PFSK-1 (cell line): Measurements from ENCODE around the gene SCGB2B2.

Experiments used
- FOXP2 ChIP-seq: optimal IDR thresholded peaks from 2 replicates; pipeline ENCODE3; 2011; ENCODE audit warnings: borderline replicate concordance, control low read depth, inconsistent platforms; ENCODE audit not compliant: insufficient read depth; ENCODE audit errors: extremely low read length, extremely low read depth
- POLR2AphosphoS5 ChIP-seq: IDR thresholded peaks from 2 replicates; pipeline ENCODE4 v1.6.1; 2012; ENCODE audit warnings: low read depth, mild to moderate bottlenecking, control low read depth, low read length, moderate library complexity
- SIN3A ChIP-seq: IDR thresholded peaks from 2 replicates; pipeline ENCODE4 v1.6.1; 2012; ENCODE audit warnings: mild to moderate bottlenecking, low read length, moderate library complexity, borderline replicate concordance; ENCODE audit not compliant: insufficient read depth
- TAF1 ChIP-seq: IDR thresholded peaks from 2 replicates; pipeline ENCODE4 v1.6.1; 2012; ENCODE audit warnings: low read length, control low read depth, borderline replicate concordance; ENCODE audit not compliant: insufficient read depth
- TF ChIP-seq, protein P1 (sequence below), 2 experiments: IDR thresholded peaks; 2 replicates each; pipeline versions ENCODE4 v1.6.1 to v1.8.0; 2011 to 2012; ENCODE audit warnings: low read depth in 2 of 2, low read length in 2 of 2, control low read depth in 1 of 2, inconsistent platforms in 1 of 2, mild to moderate bottlenecking in 1 of 2, moderate library complexity in 1 of 2; ENCODE audit not compliant: insufficient read depth in 1 of 2

Gene SCGB2B2

GRCh38 chr19:34666200-34666957, 10.6 kb downstream of the SCGB2B2 start:
- TF ChIP-seq TAF1, result no peak
- no peak for TF ChIP-seq POLR2AphosphoS5
- TF ChIP-seq, protein P1, sequence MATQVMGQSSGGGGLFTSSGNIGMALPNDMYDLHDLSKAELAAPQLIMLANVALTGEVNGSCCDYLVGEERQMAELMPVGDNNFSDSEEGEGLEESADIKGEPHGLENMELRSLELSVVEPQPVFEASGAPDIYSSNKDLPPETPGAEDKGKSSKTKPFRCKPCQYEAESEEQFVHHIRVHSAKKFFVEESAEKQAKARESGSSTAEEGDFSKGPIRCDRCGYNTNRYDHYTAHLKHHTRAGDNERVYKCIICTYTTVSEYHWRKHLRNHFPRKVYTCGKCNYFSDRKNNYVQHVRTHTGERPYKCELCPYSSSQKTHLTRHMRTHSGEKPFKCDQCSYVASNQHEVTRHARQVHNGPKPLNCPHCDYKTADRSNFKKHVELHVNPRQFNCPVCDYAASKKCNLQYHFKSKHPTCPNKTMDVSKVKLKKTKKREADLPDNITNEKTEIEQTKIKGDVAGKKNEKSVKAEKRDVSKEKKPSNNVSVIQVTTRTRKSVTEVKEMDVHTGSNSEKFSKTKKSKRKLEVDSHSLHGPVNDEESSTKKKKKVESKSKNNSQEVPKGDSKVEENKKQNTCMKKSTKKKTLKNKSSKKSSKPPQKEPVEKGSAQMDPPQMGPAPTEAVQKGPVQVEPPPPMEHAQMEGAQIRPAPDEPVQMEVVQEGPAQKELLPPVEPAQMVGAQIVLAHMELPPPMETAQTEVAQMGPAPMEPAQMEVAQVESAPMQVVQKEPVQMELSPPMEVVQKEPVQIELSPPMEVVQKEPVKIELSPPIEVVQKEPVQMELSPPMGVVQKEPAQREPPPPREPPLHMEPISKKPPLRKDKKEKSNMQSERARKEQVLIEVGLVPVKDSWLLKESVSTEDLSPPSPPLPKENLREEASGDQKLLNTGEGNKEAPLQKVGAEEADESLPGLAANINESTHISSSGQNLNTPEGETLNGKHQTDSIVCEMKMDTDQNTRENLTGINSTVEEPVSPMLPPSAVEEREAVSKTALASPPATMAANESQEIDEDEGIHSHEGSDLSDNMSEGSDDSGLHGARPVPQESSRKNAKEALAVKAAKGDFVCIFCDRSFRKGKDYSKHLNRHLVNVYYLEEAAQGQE (IDR thresholded peaks at IDR 0.05; ENCODE audit: insufficient read depth in 1 of 2, low read depth in 2 of 2, low read length in 2 of 2), result no peak
- no peak for TF ChIP-seq FOXP2
- no peak for TF ChIP-seq SIN3A

DNA sequence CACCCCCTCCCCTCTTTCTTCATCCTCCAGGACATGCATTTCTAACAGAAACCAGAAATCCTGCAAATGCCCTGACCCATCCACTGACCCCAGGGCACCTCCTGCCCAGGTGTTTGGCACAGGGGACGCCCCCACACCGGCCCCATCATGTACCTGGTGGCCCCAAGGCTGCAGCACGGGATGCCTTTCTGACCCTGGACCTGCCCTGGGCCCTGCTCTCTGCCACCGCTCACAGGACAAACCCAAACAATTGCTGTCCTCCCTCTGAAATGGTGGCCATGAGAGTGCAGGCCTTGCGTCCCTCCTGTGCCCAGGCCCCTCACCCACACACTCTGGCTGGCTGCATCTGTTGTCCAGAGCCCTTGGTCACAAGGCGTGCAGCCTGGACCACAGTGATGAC, 12.1 kb downstream of the SCGB2B2 start:
- TF ChIP-seq TAF1, result no peak
- TF ChIP-seq POLR2AphosphoS5, result no peak
- TF ChIP-seq, protein P1 (IDR thresholded peaks at IDR 0.05; ENCODE audit: insufficient read depth in 1 of 2, low read depth in 2 of 2, low read length in 2 of 2), result no peak
- TF ChIP-seq FOXP2, result no peak
- TF ChIP-seq SIN3A, result no peak

DNA sequence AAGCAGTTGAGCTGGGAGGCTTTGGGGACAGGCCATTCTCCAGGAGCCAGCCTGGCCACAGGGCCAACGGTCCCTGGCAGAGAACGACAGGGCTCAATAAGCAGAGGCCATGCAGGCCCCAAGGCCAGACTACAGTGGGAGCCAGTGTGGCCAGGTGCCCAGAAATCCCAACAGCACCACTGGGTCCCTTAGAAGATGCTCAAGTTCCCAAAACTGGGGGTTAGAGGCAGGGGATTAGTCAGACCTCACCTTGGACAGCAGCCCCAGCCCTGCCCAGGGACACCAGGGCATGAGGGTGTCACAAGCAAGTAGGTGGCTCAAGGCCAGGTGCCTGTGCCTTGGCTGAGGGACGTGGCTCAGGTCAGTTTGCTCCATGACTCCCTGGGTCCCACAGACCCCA, 12.8 kb downstream of the SCGB2B2 start:
- TF ChIP-seq TAF1 (no peak), FOXP2 (no peak), POLR2AphosphoS5 (no peak), SIN3A (no peak)
- TF ChIP-seq, protein P1 (IDR thresholded peaks at IDR 0.05; ENCODE audit: insufficient read depth in 1 of 2, low read depth in 2 of 2, low read length in 2 of 2), result no peak

- no peak for TF ChIP-seq FOXP2
- TF ChIP-seq, protein P1 (IDR thresholded peaks at IDR 0.05; ENCODE audit: insufficient read depth in 1 of 2, low read depth in 2 of 2, low read length in 2 of 2), result no peak
- TF ChIP-seq TAF1, result no peak
- TF ChIP-seq POLR2AphosphoS5, result no peak
- no peak for TF ChIP-seq SIN3A
These were observed 14.0 kb downstream of the SCGB2B2 start for GRCh38 chr19:34662919-34663318.
